Stimulated activated naive CD8-positive, alpha-beta T cell treated with anti-CD3 and anti-CD28 coated beads, Interleukin-15, Interleukin-2, amounts not matched to agents 100 U/mL and 50 U/mL, for 24 hours (primary cell): ENCODE results near the gene MYBPC3.

Experiments
- ATAC-seq: fragments of 150-1000 bp; cut with Tn5 transposase; one replicate; pipeline ENCODE4 v1.10.0; 2021
- DNase-seq: peaks from one replicate; pipeline ENCODE4 v3.0.0; 2021

The MYBPC3 gene

GRCh38 chr11:47384498-47384897 lies 32.0 kb upstream of the MYBPC3 start:
- ATAC-seq (no peak), DNase-seq (no peak)

- DNase-seq (no peak), ATAC-seq (no peak)
These were observed 30.6 kb upstream of the MYBPC3 start for GRCh38 chr11:47383071-47383470.

GRCh38 chr11:47380078-47380477 lies 27.6 kb upstream of the MYBPC3 start:
- ATAC-seq (no peak), DNase-seq (no peak)

- ATAC-seq: no peak
- DNase-seq: no peak
These were observed 26.8 kb upstream of the MYBPC3 start for GRCh38 chr11:47379317-47379716.

- DNase-seq: no peak
- no peak for ATAC-seq
These were observed 26.3 kb upstream of the MYBPC3 start for GRCh38 chr11:47378836-47379170.

- ATAC-seq: peak; percentile 17
These were observed 25.7 kb upstream of the MYBPC3 start, which contains the start of gene SPI1 for GRCh38 chr11:47378010-47378835. SPI1 (minus strand) TSS chr11:47378547; CDS start chr11:47378353, 194 bp downstream.

GRCh38 chr11:47377571-47378009 lies 25.1 kb upstream of the MYBPC3 start:
- no peak for ATAC-seq
- DNase-seq: no peak

More at GRCh38 chr11:47378010-47378835, 25.7 kb upstream of the MYBPC3 start, which contains the start of gene SPI1:
- no peak for DNase-seq

- ATAC-seq: no peak
- DNase-seq: no peak
These were observed 24.2 kb upstream of the MYBPC3 start for GRCh38 chr11:47376525-47377371.

- ATAC-seq (no peak), DNase-seq (no peak)
These were observed 23.6 kb upstream of the MYBPC3 start for GRCh38 chr11:47376107-47376524.

GRCh38 chr11:47375546-47376085 lies 23.1 kb upstream of the MYBPC3 start:
- ATAC-seq (no peak), DNase-seq (no peak)

GRCh38 chr11:47375020-47375419 lies 22.5 kb upstream of the MYBPC3 start:
- ATAC-seq (no peak), DNase-seq (no peak)

GRCh38 chr11:47374720-47375019 lies 22.2 kb upstream of the MYBPC3 start:
- no peak for ATAC-seq
- no peak for DNase-seq

GRCh38 chr11:47373876-47374719 lies 21.6 kb upstream of the MYBPC3 start:
- ATAC-seq: peak; percentile 70
- DNase-seq: peak; percentile 93

GRCh38 chr11:47372422-47372821 lies 19.9 kb upstream of the MYBPC3 start:
- ATAC-seq (no peak), DNase-seq (no peak)

- ATAC-seq: peak; percentile 30
- peak; percentile 41 for DNase-seq
These were observed 17.2 kb upstream of the MYBPC3 start for GRCh38 chr11:47369676-47370075.

- DNase-seq: no peak
- ATAC-seq: peak; percentile 25
These were observed 13.6 kb upstream of the MYBPC3 start for GRCh38 chr11:47366020-47366490.

- no peak for DNase-seq
- no peak for ATAC-seq
These were observed 8.9 kb upstream of the MYBPC3 start for GRCh38 chr11:47361419-47361818.

- DNase-seq (no peak), ATAC-seq (no peak)
These were observed 7.8 kb upstream of the MYBPC3 start for GRCh38 chr11:47360341-47360740.

GRCh38 chr11:47359586-47359985 lies 7.1 kb upstream of the MYBPC3 start:
- ATAC-seq: peak; percentile 34
- DNase-seq: no peak

GRCh38 chr11:47359162-47359561 lies 6.7 kb upstream of the MYBPC3 start:
- no peak for ATAC-seq
- no peak for DNase-seq

- DNase-seq: no peak
- ATAC-seq: no peak
These were observed 6.2 kb upstream of the MYBPC3 start for GRCh38 chr11:47358731-47359051.
